GM10248 (cell line): Measurements from ENCODE around the gene GRID1.
"Not testable (repeated sequence)": the region's sequence is repeated elsewhere in the genome, so short reads cannot be mapped to it uniquely, and the experiment has no call there.

Experiments
- CTCF ChIA-PET: fragments of 300-600 bp; sonication (Branson Sonifier 250); formaldehyde crosslinking; extraction: SDS; loops from one replicate; lab custom pipeline; 2021; ENCODE audit warnings: antibody characterized with exemption; lab: Yijun Ruan, JAX
- POLR2A ChIA-PET: fragments of 350-650 bp; sonication (Branson Sonifier 250); formaldehyde crosslinking; extraction: SDS; loops from one replicate; lab custom pipeline; 2020; ENCODE audit warnings: antibody characterized with exemption; lab: Yijun Ruan, JAX
- DNase-seq: peaks from one replicate; pipeline ENCODE4 v3.0.0; 2012; ENCODE audit errors: extremely low spot score
- TF ChIP-seq, protein P1 (sequence below): IDR thresholded peaks from 2 replicates; pipeline ENCODE4 v1.5.1; 2012; ENCODE audit warnings: mild to moderate bottlenecking, low read depth; ENCODE audit errors: extremely low read depth, missing control alignments, control extremely low read depth

GRID1 gene

DNA sequence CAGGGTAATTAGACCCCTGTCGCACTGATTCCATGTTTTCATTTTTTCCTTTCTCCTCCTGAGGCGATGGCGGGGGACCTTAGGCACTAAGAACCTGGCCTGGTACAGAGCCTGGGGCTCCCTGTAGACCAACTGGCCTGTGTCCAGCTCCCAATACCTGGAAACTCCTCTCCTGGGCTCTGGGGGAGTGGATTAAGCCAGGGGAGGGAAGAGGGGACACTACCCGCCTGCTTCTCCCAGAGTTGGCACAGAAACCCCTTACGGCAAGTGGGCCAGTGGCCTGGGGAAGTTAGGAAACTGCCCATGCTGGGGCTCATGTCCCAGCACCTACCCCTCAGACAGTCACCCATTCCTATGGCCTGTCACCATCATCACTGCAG lies 121.6 kb downstream of the GRID1 start:
- POLR2A ChIA-PET: no interaction called here
- DNase-seq: no peak
- TF ChIP-seq, protein P1, sequence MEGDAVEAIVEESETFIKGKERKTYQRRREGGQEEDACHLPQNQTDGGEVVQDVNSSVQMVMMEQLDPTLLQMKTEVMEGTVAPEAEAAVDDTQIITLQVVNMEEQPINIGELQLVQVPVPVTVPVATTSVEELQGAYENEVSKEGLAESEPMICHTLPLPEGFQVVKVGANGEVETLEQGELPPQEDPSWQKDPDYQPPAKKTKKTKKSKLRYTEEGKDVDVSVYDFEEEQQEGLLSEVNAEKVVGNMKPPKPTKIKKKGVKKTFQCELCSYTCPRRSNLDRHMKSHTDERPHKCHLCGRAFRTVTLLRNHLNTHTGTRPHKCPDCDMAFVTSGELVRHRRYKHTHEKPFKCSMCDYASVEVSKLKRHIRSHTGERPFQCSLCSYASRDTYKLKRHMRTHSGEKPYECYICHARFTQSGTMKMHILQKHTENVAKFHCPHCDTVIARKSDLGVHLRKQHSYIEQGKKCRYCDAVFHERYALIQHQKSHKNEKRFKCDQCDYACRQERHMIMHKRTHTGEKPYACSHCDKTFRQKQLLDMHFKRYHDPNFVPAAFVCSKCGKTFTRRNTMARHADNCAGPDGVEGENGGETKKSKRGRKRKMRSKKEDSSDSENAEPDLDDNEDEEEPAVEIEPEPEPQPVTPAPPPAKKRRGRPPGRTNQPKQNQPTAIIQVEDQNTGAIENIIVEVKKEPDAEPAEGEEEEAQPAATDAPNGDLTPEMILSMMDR: no peak
- CTCF ChIA-PET: no interaction called here

GRCh38 chr10:86244297-86245014 lies 122.1 kb downstream of the GRID1 start:
- POLR2A ChIA-PET: no interaction called here
- no peak for DNase-seq
- TF ChIP-seq, protein P1: no peak
- CTCF ChIA-PET: no interaction called here

- TF ChIP-seq, protein P1: no peak
- ChIA-PET POLR2A (no interaction called here), CTCF (no interaction called here)
- DNase-seq: no peak
These were observed 122.9 kb downstream of the GRID1 start for GRCh38 chr10:86243651-86244155.

DNA sequence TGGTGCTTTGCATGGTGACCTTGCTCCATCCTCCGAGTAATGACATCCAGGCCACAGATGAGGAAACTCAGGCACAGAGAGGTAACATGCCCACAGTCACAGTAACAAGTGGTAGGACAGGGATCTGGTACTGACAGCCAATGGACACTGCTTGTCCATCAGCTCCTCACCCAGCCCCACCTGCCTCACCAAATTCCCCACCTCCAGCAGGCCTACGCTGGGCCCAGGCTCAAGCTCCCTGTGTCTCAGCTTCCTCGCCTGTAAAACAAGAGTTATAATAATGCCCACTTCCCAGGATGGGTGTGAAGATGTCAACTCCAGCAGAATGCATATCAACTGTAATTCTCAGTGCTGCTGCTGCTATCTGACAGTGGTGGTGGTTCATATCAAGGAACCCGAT lies 123.8 kb downstream of the GRID1 start:
- no peak for DNase-seq
- POLR2A ChIA-PET: no interaction called here
- TF ChIP-seq, protein P1: no peak
- CTCF ChIA-PET: no interaction called here

- DNase-seq, POLR2A ChIA-PET, CTCF ChIA-PET: not testable (repeated sequence)
These were observed 128.5 kb downstream of the GRID1 start for GRCh38 chr10:86238089-86238488.

- CTCF ChIA-PET: no interaction called here
- no peak for DNase-seq
- TF ChIP-seq, protein P1: no peak
- POLR2A ChIA-PET: no interaction called here
These were observed 131.9 kb downstream of the GRID1 start for GRCh38 chr10:86234541-86235270.

GRCh38 chr10:86234107-86234506 lies 132.5 kb downstream of the GRID1 start:
- TF ChIP-seq, protein P1: no peak

More at GRCh38 chr10:86234107-86234506, 132.5 kb downstream of the GRID1 start:
- ChIA-PET CTCF (no interaction called here), POLR2A (no interaction called here)
- DNase-seq: no peak
